Measurements from ENCODE around the gene DDOST. TPM values are rescaled to one million over a fixed set of nuclear protein-coding genes. Genes with fewer than 3 reads are reported as not detected.

Gene DDOST
- total RNA-seq, 2 donors from 2014 or later = 138 to 160 TPM

- DNase-seq (ENCODE audit: low spot score) (no peak), ATAC-seq (ENCODE audit: insufficient number of reproducible peaks, low FRiP score, low read depth) (no peak)
- H3K27me3 ChIP-seq (replicated peaks; ENCODE audit: insufficient read depth) = no peaks in the 10 kb centered on the region
- no peak overlapping the region for H3K27ac ChIP-seq
- no peak overlapping the region for H3K4me3 ChIP-seq
- TF ChIP-seq CTCF (IDR thresholded peaks at IDR 0.05) = no peak
- H3K36me3 ChIP-seq = no peaks in the 10 kb centered on the region
- no peaks in the 10 kb centered on the region for H3K4me1 ChIP-seq (ENCODE audit: control insufficient read depth in 1 of 2, low read depth in 2 of 2)
- no peaks in the 10 kb centered on the region for H3K9me3 ChIP-seq
Measured at GRCh38 chr1:20603504-20604464, 57.4 kb downstream of the DDOST start.

GRCh38 chr1:20602851-20603450 is 58.2 kb downstream of the DDOST start:
- Histone ChIP-seq H3K4me3 (no peak overlapping the region), H3K27me3 (replicated peaks; ENCODE audit: insufficient read depth) (no peaks in the 10 kb centered on the region), H3K4me1 (ENCODE audit: control insufficient read depth in 1 of 2, low read depth in 2 of 2) (no peaks in the 10 kb centered on the region), H3K27ac (no peak overlapping the region), H3K36me3 (no peaks in the 10 kb centered on the region), H3K9me3 (no peaks in the 10 kb centered on the region)
- DNase-seq (ENCODE audit: low spot score) (no peak), ATAC-seq (ENCODE audit: insufficient number of reproducible peaks, low FRiP score, low read depth) (no peak)
- no peak for TF ChIP-seq CTCF (IDR thresholded peaks at IDR 0.05)

Other genes with a start within 250 kb of the DDOST start
- gene CAMK2N1, start 175.2 kb downstream of the DDOST start, total RNA-seq = 10 to 100 TPM in 1 of 2 donors, 1 to 10 TPM in 1; 7.3 to 15.9 TPM
- gene MUL1, start 153.2 kb downstream of the DDOST start, total RNA-seq = 10 to 100 TPM; 27.2 to 41.8 TPM
- 1 to 10 TPM in 1 of 2 donors, under 1 TPM in 1; 0.27 to 3.0 TPM for gene FAM43B, start 108.8 kb downstream of the DDOST start, total RNA-seq
- 1 to 10 TPM in 1 of 2 donors, under 1 TPM in 1; 0.92 to 3.0 TPM for gene CDA, start 72.3 kb downstream of the DDOST start, total RNA-seq
- 100 to 1,000 TPM in 1 of 2 donors, 10 to 100 TPM in 1; 88.4 to 140 TPM for gene PINK1, start 27.9 kb downstream of the DDOST start, total RNA-seq
- 1 to 10 TPM in 1 of 2 donors, under 1 TPM in 1; 0.68 to 3.2 TPM for gene KIF17, start 56.6 kb upstream of the DDOST start, total RNA-seq
- gene SH2D5, start 71.3 kb upstream of the DDOST start, total RNA-seq = under 1 TPM in 1 of 2 donors, not detected in 1; 0.41 TPM
- 100 to 1,000 TPM; 186 to 189 TPM for gene HP1BP3, start 125.9 kb upstream of the DDOST start, total RNA-seq